ENCODE measurements around the gene ZSCAN1.

The ZSCAN1 gene

GRCh38 chr19:58046856-58047255 lies 13.0 kb downstream of the ZSCAN1 start:
- no peak for TF ChIP-seq CTCF (IDR thresholded peaks at IDR 0.05; ENCODE audit: control insufficient read depth, insufficient read depth, low read depth, low read length, missing control alignments)
- no peak overlapping the region for H3K4me3 ChIP-seq (ENCODE audit: control insufficient read depth, low read depth, low read length)
- no peak for DNase-seq (ENCODE audit: low read depth)

GRCh38 chr19:58047672-58048071 lies 13.8 kb downstream of the ZSCAN1 start:
- DNase-seq (ENCODE audit: low read depth), result no peak
- TF ChIP-seq CTCF (IDR thresholded peaks at IDR 0.05; ENCODE audit: control insufficient read depth, insufficient read depth, low read depth, low read length, missing control alignments), result no peak
- H3K4me3 ChIP-seq (ENCODE audit: control insufficient read depth, low read depth, low read length), result no peak overlapping the region

GRCh38 chr19:58052256-58052655 lies 18.4 kb downstream of the ZSCAN1 start:
- no peak for DNase-seq (ENCODE audit: low read depth)
- no peak for TF ChIP-seq CTCF (IDR thresholded peaks at IDR 0.05; ENCODE audit: control insufficient read depth, insufficient read depth, low read depth, low read length, missing control alignments)

GRCh38 chr19:58053480-58054156 lies 19.8 kb downstream of the ZSCAN1 start:
- H3K4me3 ChIP-seq (ENCODE audit: control insufficient read depth, low read depth, low read length), result no peak overlapping the region
- TF ChIP-seq CTCF (IDR thresholded peaks at IDR 0.05; ENCODE audit: control insufficient read depth, insufficient read depth, low read depth, low read length, missing control alignments), result no peak
- no peak for DNase-seq (ENCODE audit: low read depth)

More at GRCh38 chr19:58052256-58052655, 18.4 kb downstream of the ZSCAN1 start:
- H3K4me3 ChIP-seq (ENCODE audit: control insufficient read depth, low read depth, low read length), result no peak overlapping the region

GRCh38 chr19:58054901-58055874 lies 21.4 kb downstream of the ZSCAN1 start:
- peak overlapping the region; percentile 33 for H3K4me3 ChIP-seq (ENCODE audit: control insufficient read depth, low read depth, low read length)
- no peak for DNase-seq (ENCODE audit: low read depth)
- TF ChIP-seq CTCF (IDR thresholded peaks at IDR 0.05; ENCODE audit: control insufficient read depth, insufficient read depth, low read depth, low read length, missing control alignments), result peak; percentile 7

GRCh38 chr19:58056261-58056660 lies 22.4 kb downstream of the ZSCAN1 start:
- no peak for DNase-seq (ENCODE audit: low read depth)
- no peak for TF ChIP-seq CTCF (IDR thresholded peaks at IDR 0.05; ENCODE audit: control insufficient read depth, insufficient read depth, low read depth, low read length, missing control alignments)
- no peak overlapping the region for H3K4me3 ChIP-seq (ENCODE audit: control insufficient read depth, low read depth, low read length)

Data from AG09309 (cell line).